Thoracic aorta (tissue), 2 donors: Measurements from ENCODE around the gene CUEDC1. TPM values are rescaled to one million over a fixed set of nuclear protein-coding genes. Genes with fewer than 3 reads are reported as not detected.

ENCODE experiments used
- ATAC-seq: fragments of 150-250 bp; one replicate; pipeline ENCODE4 v1.8.0; 2017; ENCODE audit warnings: low read depth; ENCODE audit not compliant: insufficient number of reproducible peaks, low FRiP score
- DNase-seq: peaks from one replicate; pipeline ENCODE4 v3.0.0-alpha.2; 2020; ENCODE audit warnings: low spot score
- H3K27ac ChIP-seq, 2 donors: fragments of 200-600 bp; sonication (generic); 1 replicate in 1 of 2; 2 replicates in 1 of 2; pipeline ENCODE4 v1.5.1; 2016; ENCODE audit warnings: mild to moderate bottlenecking in 2 of 2, moderate library complexity in 2 of 2
- H3K27me3 ChIP-seq: fragments of 200-600 bp; sonication (generic); replicated peaks from 2 replicates; pipeline ENCODE4 v1.6.0; 2016; ENCODE audit warnings: mild to moderate bottlenecking; ENCODE audit not compliant: insufficient read depth
- H3K36me3 ChIP-seq: fragments of 200-600 bp; sonication (generic); one replicate; pipeline ENCODE4 v1.5.1; 2016
- H3K4me1 ChIP-seq, 2 donors: fragments of 200-600 bp; sonication (generic); 1 replicate in 1 of 2; 2 replicates in 1 of 2; pipeline versions ENCODE4 v1.5.1 to v1.6.0; 2016; ENCODE audit warnings: low read depth in 2 of 2, mild to moderate bottlenecking in 1 of 2; ENCODE audit not compliant: control insufficient read depth in 1 of 2
- H3K4me3 ChIP-seq: fragments of 200-600 bp; sonication (generic); 2 replicates; pipeline ENCODE4 v1.5.1; 2016; ENCODE audit warnings: mild to moderate bottlenecking
- H3K9me3 ChIP-seq: fragments of 200-600 bp; sonication (generic); 2 replicates; pipeline ENCODE4 v1.5.1; 2016
- total RNA-seq, 2 donors: library from RNA; depleted of rRNA; stranded (reverse); fragments of >200 nt; gene quantifications; one replicate each; pipeline versions ENCODE4 v1.1.0 to v1.2.3, GENCODE V29; 2016
- TF ChIP-seq, protein P1 (sequence below): fragments of 200-600 bp; sonication (generic); IDR thresholded peaks from one replicate; pipeline ENCODE4 v1.5.1; 2019; ENCODE audit warnings: antibody characterized with exemption

CUEDC1 gene
- total RNA-seq, 2 donors from 2014 or later: 32.7 to 93.1 TPM

DNA sequence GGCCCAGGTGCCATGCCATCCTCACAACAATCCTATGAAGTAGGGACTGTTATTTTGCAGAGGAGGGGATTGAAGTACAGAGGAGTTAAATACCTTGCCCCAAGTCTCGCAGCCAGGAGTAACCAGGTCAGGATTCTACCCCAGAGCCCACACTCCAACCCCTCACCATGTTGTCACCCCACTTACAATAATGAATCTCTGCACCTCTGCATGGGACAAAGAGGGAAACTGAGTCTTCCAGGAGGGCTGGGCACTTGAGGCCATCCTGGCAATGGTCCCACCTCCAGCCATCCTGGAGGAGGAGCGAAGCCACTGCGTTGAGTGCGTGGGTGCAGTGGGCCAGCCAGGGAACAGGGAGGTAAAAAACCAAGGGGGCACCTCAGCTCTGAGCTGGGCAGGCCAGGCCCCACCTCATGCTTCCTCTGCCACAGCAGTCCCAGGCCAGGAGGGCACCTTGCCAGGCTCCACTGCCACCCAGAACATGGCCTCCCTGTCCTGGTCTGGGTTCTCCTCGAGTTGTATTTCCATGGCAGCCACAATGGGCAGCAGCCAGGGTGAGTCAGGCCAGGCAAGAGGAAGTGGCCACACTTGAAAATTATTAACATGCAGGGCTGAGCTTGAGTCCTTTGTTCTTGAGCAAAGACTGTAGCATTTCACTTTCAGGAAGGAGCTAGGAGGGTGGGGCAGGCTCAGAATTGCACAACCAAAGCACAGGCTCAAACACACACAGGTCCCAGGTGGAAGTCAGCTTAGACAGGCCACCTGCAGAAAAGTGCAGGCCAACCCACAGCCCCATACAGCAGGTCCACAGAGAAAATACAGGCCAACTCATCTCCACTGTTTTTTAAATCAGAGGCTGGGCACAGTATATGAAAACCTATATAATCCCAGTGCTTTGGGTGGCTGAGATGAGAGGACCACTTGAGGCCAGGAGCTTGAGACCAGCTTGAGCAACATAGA lies 52.1 kb downstream of the CUEDC1 start:
- ATAC-seq: peak; percentile 78
- TF ChIP-seq, protein P1, sequence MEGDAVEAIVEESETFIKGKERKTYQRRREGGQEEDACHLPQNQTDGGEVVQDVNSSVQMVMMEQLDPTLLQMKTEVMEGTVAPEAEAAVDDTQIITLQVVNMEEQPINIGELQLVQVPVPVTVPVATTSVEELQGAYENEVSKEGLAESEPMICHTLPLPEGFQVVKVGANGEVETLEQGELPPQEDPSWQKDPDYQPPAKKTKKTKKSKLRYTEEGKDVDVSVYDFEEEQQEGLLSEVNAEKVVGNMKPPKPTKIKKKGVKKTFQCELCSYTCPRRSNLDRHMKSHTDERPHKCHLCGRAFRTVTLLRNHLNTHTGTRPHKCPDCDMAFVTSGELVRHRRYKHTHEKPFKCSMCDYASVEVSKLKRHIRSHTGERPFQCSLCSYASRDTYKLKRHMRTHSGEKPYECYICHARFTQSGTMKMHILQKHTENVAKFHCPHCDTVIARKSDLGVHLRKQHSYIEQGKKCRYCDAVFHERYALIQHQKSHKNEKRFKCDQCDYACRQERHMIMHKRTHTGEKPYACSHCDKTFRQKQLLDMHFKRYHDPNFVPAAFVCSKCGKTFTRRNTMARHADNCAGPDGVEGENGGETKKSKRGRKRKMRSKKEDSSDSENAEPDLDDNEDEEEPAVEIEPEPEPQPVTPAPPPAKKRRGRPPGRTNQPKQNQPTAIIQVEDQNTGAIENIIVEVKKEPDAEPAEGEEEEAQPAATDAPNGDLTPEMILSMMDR: no peak
- Histone ChIP-seq H3K9me3 (no peaks in the 10 kb centered on the region), H3K36me3 (no peaks in the 10 kb centered on the region), H3K4me3 (no peak overlapping the region), H3K27ac (peak overlapping the region; percentile 40 to 83), H3K27me3 (no peaks in the 10 kb centered on the region), H3K4me1 (peaks cover 29 to 70% of the 10 kb centered on the region in 2 donors)
- DNase-seq: peak; percentile 90

DNA sequence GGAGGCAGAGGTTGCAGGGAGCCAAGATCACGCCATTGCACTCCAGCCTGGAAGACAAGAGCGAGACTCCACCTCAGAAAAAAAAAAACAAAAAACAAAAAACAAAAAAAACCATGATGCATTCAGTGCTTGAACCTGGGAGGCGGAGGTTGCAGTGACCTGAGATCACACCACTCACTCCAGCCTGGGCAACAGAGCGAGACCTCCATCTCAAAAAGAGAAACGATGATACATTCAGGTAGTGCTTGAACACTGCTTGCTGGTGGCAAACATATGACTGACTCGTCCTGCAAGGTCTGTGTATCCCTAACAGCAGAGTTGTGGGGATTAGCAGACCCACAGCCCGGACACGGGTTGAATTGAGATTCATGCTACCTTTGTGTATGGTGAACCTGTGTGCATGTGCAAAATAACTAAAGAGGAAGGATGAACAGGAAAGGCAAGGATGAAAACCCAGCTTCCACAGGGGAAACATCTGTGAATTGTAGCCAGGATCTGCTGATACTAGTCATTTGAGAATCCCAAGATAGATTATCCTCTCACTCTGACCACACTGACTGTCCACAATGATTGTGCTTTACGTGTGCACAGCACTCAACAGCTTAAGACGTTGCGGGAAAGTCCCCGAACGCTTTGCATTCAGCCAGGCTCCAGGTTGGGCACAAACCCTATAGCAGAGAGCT lies 53.0 kb downstream of the CUEDC1 start:
- Histone ChIP-seq H3K4me3 (no peak overlapping the region), H3K27ac (peak overlapping the region; percentile 40 to 83), H3K27me3 (no peaks in the 10 kb centered on the region), H3K36me3 (no peaks in the 10 kb centered on the region), H3K4me1 (peaks cover 29 to 76% of the 10 kb centered on the region in 2 donors), H3K9me3 (no peaks in the 10 kb centered on the region)
- DNase-seq (no peak), ATAC-seq (no peak)
- TF ChIP-seq, protein P1: no peak

DNA sequence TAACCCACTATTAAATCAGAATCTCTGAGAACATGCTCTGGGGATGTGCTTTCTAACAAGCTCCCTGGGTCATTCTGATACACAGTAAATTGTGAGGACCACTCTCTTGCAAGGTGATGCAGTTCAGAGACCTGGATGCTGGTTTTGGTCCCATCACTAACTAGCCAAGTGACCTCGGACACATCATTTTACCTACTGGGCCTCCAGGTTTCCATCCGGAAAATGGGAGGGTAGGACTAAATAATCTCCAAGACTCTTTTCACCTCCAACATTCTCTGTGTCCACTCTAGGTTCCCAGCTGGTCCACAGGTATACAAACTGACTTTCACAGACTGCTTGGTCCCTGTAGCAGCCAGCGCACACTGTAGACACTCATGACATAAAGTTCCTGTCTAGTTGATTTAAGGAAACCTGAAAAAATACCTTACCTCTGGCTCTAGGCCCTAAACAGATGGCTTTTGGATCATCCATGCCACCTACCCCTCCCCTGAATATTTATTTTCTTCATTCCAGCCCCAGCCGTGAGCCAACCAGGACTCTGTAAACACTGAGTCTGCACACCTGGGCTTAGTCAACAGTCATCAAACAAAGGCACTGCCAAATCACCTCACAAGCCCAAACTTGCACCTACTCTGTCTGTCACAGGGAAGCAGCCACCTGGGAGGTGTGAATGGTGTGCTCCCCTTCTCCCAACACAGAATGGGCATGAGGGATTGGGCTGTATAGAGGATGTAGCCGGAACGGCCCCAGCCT lies 54.0 kb downstream of the CUEDC1 start:
- Histone ChIP-seq H3K9me3 (no peaks in the 10 kb centered on the region), H3K36me3 (no peaks in the 10 kb centered on the region), H3K27ac (peak overlapping the region in 1 of 2 donors; percentile 47), H3K4me1 (peaks cover 29 to 76% of the 10 kb centered on the region in 2 donors), H3K27me3 (no peaks in the 10 kb centered on the region), H3K4me3 (no peak overlapping the region)
- TF ChIP-seq, protein P1: no peak
- DNase-seq: no peak
- no peak for ATAC-seq

DNA sequence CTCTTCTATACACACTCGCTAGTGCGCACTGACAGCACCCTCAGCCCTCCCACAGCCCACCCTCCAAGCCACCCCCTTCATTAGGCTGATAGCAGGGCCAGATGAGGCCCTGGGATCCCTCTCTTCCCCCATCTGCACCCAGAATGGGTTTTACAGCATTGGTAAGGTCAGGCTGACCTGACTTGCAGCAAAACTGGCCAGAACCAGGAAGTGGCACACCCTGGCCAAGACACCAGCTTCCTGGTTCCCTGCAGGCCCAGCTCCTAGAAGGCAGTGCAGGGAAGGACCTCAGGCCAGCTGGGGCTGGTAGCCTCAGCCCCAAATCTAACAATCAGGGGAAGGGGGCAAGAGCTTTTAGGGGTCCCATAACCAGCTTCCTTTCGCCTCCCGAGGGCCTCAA lies 55.4 kb downstream of the CUEDC1 start:
- no peaks in the 10 kb centered on the region for H3K9me3 ChIP-seq
- no peaks in the 10 kb centered on the region for H3K36me3 ChIP-seq
- DNase-seq (no peak), ATAC-seq (no peak)
- H3K4me1 ChIP-seq: peaks cover 33 to 84% of the 10 kb centered on the region in 2 donors
- TF ChIP-seq, protein P1: no peak
- H3K27me3 ChIP-seq: no peaks in the 10 kb centered on the region
- H3K4me3 ChIP-seq: no peak overlapping the region
- H3K27ac ChIP-seq: peak overlapping the region; percentile 77 to 85
